HepG2 (cell line): ENCODE data around the gene PLD1. TPM values are rescaled to one million over a fixed set of nuclear protein-coding genes. Genes with fewer than 3 reads are reported as not detected.

Experiments
- AGO2 ChIP-seq: fragments of 200-400 bp; formaldehyde crosslinking; optimal IDR thresholded peaks from 2 replicates; pipeline ENCODE3; 2017; ENCODE audit warnings: mild to moderate bottlenecking, low read depth, low read length, moderate library complexity
- ATF1 ChIP-seq: IDR thresholded peaks from 2 replicates; pipeline ENCODE4 v1.6.1; 2016; ENCODE audit warnings: mild to moderate bottlenecking, control low read depth
- DBP ChIP-seq: sonication (generic); formaldehyde crosslinking; IDR thresholded peaks from 2 replicates; pipeline ENCODE4 v1.4.0; 2020; ENCODE audit warnings: missing genetic modification reagents; ENCODE audit errors: not compliant biosample characterization
- EEA1 ChIP-seq: sonication (generic); formaldehyde crosslinking; IDR thresholded peaks from 2 replicates; pipeline ENCODE4 v1.5.1; 2020; ENCODE audit warnings: mild to moderate bottlenecking, missing genetic modification reagents, borderline replicate concordance
- ELK4 ChIP-seq: sonication (generic); formaldehyde crosslinking; IDR thresholded peaks from 2 replicates; pipeline ENCODE4 v1.9.0; 2021; ENCODE audit warnings: missing genetic modification reagents, borderline replicate concordance
- FOSL1 ChIP-seq: sonication (generic); formaldehyde crosslinking; IDR thresholded peaks from 2 replicates; pipeline ENCODE4 v1.9.0; 2021; ENCODE audit warnings: missing genetic modification reagents, borderline replicate concordance
- GLI4 ChIP-seq: sonication (generic); formaldehyde crosslinking; IDR thresholded peaks from 2 replicates; pipeline ENCODE4 v1.5.1; 2020; ENCODE audit warnings: missing genetic modification reagents, mild to moderate bottlenecking, moderate library complexity, borderline replicate concordance
- ISL2 ChIP-seq: sonication (generic); formaldehyde crosslinking; IDR thresholded peaks from 2 replicates; pipeline ENCODE4 v1.5.0; 2020; ENCODE audit warnings: missing genetic modification reagents
- KDM6A ChIP-seq: IDR thresholded peaks from 2 replicates; pipeline ENCODE4 v1.6.1; 2016; ENCODE audit warnings: low read depth
- KLF11 ChIP-seq: IDR thresholded peaks from 2 replicates; pipeline ENCODE4 v1.6.1; 2016; ENCODE audit warnings: missing compliant biosample characterization
- NR2C2 ChIP-seq: sonication (generic); formaldehyde crosslinking; IDR thresholded peaks from 2 replicates; pipeline ENCODE4 v1.4.0; 2020; ENCODE audit warnings: missing genetic modification reagents, mild to moderate bottlenecking, moderate library complexity, borderline replicate concordance
- RBFOX2 ChIP-seq: fragments of 200-400 bp; formaldehyde crosslinking; IDR thresholded peaks from 2 replicates; pipeline ENCODE4 v1.6.1; 2017; ENCODE audit warnings: low read depth, mild to moderate bottlenecking, low read length
- RCOR2 ChIP-seq: IDR thresholded peaks from 2 replicates; pipeline ENCODE4 v1.6.1; 2016; ENCODE audit warnings: missing biosample characterization, missing genetic modification reagents
- RFX1 ChIP-seq: fragments of 450-650 bp; IDR thresholded peaks from 2 replicates; pipeline ENCODE4 v1.6.1; 2017
- RFXAP ChIP-seq: sonication (generic); formaldehyde crosslinking; IDR thresholded peaks from 2 replicates; pipeline ENCODE4 v1.4.0; 2020; ENCODE audit warnings: missing genetic modification reagents, borderline replicate concordance
- RORA ChIP-seq: sonication (generic); formaldehyde crosslinking; IDR thresholded peaks from 2 replicates; pipeline ENCODE4 v1.5.0; 2020; ENCODE audit warnings: mild to moderate bottlenecking, missing genetic modification reagents, moderate library complexity
- SMARCC2 ChIP-seq: fragments of 450-650 bp; IDR thresholded peaks from 2 replicates; pipeline ENCODE4 v1.6.1; 2017; ENCODE audit warnings: antibody characterized with exemption, mild to moderate bottlenecking
- SP140L ChIP-seq: sonication (generic); formaldehyde crosslinking; IDR thresholded peaks from 2 replicates; pipeline ENCODE4 v1.4.0; 2020; ENCODE audit warnings: missing genetic modification reagents, borderline replicate concordance
- TBP ChIP-seq: sonication (generic); formaldehyde crosslinking; IDR thresholded peaks from 2 replicates; pipeline ENCODE4 v1.5.0; 2020; ENCODE audit warnings: missing genetic modification reagents
- TFAP4 ChIP-seq: sonication (generic); IDR thresholded peaks from 2 replicates; pipeline ENCODE4 v1.6.1; 2016; ENCODE audit warnings: low read depth, borderline replicate concordance
- YY1 ChIP-seq: IDR thresholded peaks from 2 replicates; pipeline ENCODE4 v1.6.1; 2011; ENCODE audit warnings: low read length, low read depth, moderate library complexity, mild to moderate bottlenecking; ENCODE audit not compliant: insufficient read depth, insufficient replicate concordance
- ZNF138 ChIP-seq: sonication (generic); formaldehyde crosslinking; IDR thresholded peaks from 2 replicates; pipeline ENCODE4 v1.5.0; 2020; ENCODE audit warnings: mild to moderate bottlenecking, low read depth, missing genetic modification reagents
- ZNF205 ChIP-seq: IDR thresholded peaks from 2 replicates; pipeline ENCODE4 v1.6.1; 2018; ENCODE audit warnings: missing biosample characterization, missing genetic modification reagents
- ZNF235 ChIP-seq: sonication (generic); formaldehyde crosslinking; IDR thresholded peaks from 2 replicates; pipeline ENCODE4 v1.8.1; 2023; ENCODE audit warnings: mild to moderate bottlenecking, missing genetic modification reagents, borderline replicate concordance
- ZNF34 ChIP-seq: sonication (generic); formaldehyde crosslinking; IDR thresholded peaks from 2 replicates; pipeline ENCODE4 v1.4.0; 2020; ENCODE audit warnings: mild to moderate bottlenecking, missing genetic modification reagents, borderline replicate concordance
- ZNF446 ChIP-seq: sonication (generic); formaldehyde crosslinking; IDR thresholded peaks from 2 replicates; pipeline ENCODE4 v1.5.0; 2020; ENCODE audit warnings: mild to moderate bottlenecking, missing genetic modification reagents
- ZNF530 ChIP-seq: sonication (generic); formaldehyde crosslinking; IDR thresholded peaks from 2 replicates; pipeline ENCODE4 v1.5.0; 2020; ENCODE audit warnings: low read depth, mild to moderate bottlenecking, missing genetic modification reagents
- ZNF577 ChIP-seq: sonication (generic); formaldehyde crosslinking; IDR thresholded peaks from 2 replicates; pipeline ENCODE4 v1.4.0; 2020; ENCODE audit warnings: mild to moderate bottlenecking, low read depth, missing genetic modification reagents, borderline replicate concordance
- ZNF615 ChIP-seq: sonication (generic); formaldehyde crosslinking; IDR thresholded peaks from 2 replicates; pipeline ENCODE4 v1.5.0; 2020; ENCODE audit warnings: mild to moderate bottlenecking, missing genetic modification reagents, borderline replicate concordance
- ZNF619 ChIP-seq: sonication (generic); formaldehyde crosslinking; IDR thresholded peaks from 2 replicates; pipeline ENCODE4 v1.4.0; 2020; ENCODE audit warnings: mild to moderate bottlenecking, missing genetic modification reagents
- ZNF746 ChIP-seq: sonication (generic); formaldehyde crosslinking; IDR thresholded peaks from 2 replicates; pipeline ENCODE4 v1.8.0; 2022; ENCODE audit warnings: mild to moderate bottlenecking, missing genetic modification reagents
- ZSCAN22 ChIP-seq: sonication (generic); formaldehyde crosslinking; IDR thresholded peaks from 2 replicates; pipeline ENCODE4 v1.4.0; 2020; ENCODE audit warnings: mild to moderate bottlenecking, missing genetic modification reagents
- polyA plus RNA-seq, 8 experiments: library from polyadenylated mRNA; depleted of rRNA in 3 of 8; stranded (reverse) in 7 of 8; unstranded in 1 of 8; fragments of >200 nt; fragmentation: Illumina TruSeq in 4 of 8; extraction: Trizol in 4 of 8; gene quantifications; 2 replicates each; pipeline versions ENCODE4 v1.2.1 to v1.2.3, GENCODE V29; 2011 to 2016; ENCODE audit warnings: low read depth in 4 of 8, missing spikeins in 1 of 8, mixed read lengths in 1 of 8; ENCODE audit not compliant: insufficient read depth in 1 of 8
- total RNA-seq, 5 experiments: library from RNA; depleted of rRNA; stranded (reverse); fragments of >200 nt; fragmentation: Illumina TruSeq; extraction: Trizol; gene quantifications; 2 replicates each; pipeline ENCODE4 v1.2.3, GENCODE V29; 2016; ENCODE audit warnings: low read depth in 1 of 5

The PLD1 gene
- total and polyA plus RNA-seq, 2 of the 13 experiments (the other 11 are each of a cell fraction or from before 2014, with no cell fraction given), result 27.1 to 59.4 TPM

- TF ChIP-seq EEA1 (CRISPR knock-in tag), result no peak
- TF ChIP-seq RFXAP (CRISPR knock-in tag), result no peak
- TF ChIP-seq ISL2 (CRISPR knock-in tag), result peak; percentile 89
- TF ChIP-seq ELK4 (CRISPR knock-in tag), result no peak
- TF ChIP-seq NR2C2 (CRISPR knock-in tag), result no peak
- peak; percentile 42; the same call in 1 of the 2 replicates for TF ChIP-seq RBFOX2
- no peak for TF ChIP-seq TBP
- no peak for TF ChIP-seq KLF11
- no peak for TF ChIP-seq ZNF746
- TF ChIP-seq TFAP4, result no peak
- no peak for TF ChIP-seq GLI4
- TF ChIP-seq ZNF615 (CRISPR knock-in tag), result no peak
- no peak for TF ChIP-seq ZNF530 (CRISPR knock-in tag)
- TF ChIP-seq ZNF205 (CRISPR knock-in tag), result no peak
- TF ChIP-seq SMARCC2, result no peak
- no peak for TF ChIP-seq DBP (CRISPR knock-in tag)
- no peak for TF ChIP-seq ZNF34 (CRISPR knock-in tag)
- no peak for TF ChIP-seq KDM6A
- no peak for TF ChIP-seq FOSL1 (CRISPR knock-in tag)
- TF ChIP-seq ZNF577 (CRISPR knock-in tag), result no peak
- TF ChIP-seq ZNF138 (CRISPR knock-in tag), result no peak
- TF ChIP-seq RCOR2, result peak; percentile 24; the same call in 1 of the 2 replicates
- TF ChIP-seq ZSCAN22, result no peak
- TF ChIP-seq SP140L, result no peak
- no peak for TF ChIP-seq YY1
- no peak for TF ChIP-seq ATF1 (CRISPR knock-in tag)
- peak; percentile 35; the same call in 1 of the 2 replicates for TF ChIP-seq RFX1
- TF ChIP-seq RORA, result no peak
- no peak for TF ChIP-seq ZNF235 (CRISPR knock-in tag)
- no peak for TF ChIP-seq AGO2
- TF ChIP-seq ZNF619, result no peak
- no peak for TF ChIP-seq ZNF446 (CRISPR knock-in tag)
These were observed 32.7 kb upstream of the PLD1 start, which contains the start of gene TMEM212 (continued) for GRCh38 chr3:171842864-171843518.
